B cell (primary cell): ENCODE measurements around the gene HTRA2.

ENCODE experiments used
- CTCF ChIP-seq: fragments of 200-600 bp; IDR thresholded peaks from one replicate; pipeline ENCODE4 v1.8.0; 2022; ENCODE audit warnings: antibody characterized with exemption, mild to moderate bottlenecking
- EZH2 ChIP-seq: IDR thresholded peaks from 2 replicates; pipeline ENCODE4 v1.6.1; 2012; ENCODE audit warnings: borderline replicate concordance, low read depth, mild to moderate bottlenecking, moderate library complexity, low read length; ENCODE audit not compliant: insufficient read depth, poor library complexity, severe bottlenecking

DNA sequence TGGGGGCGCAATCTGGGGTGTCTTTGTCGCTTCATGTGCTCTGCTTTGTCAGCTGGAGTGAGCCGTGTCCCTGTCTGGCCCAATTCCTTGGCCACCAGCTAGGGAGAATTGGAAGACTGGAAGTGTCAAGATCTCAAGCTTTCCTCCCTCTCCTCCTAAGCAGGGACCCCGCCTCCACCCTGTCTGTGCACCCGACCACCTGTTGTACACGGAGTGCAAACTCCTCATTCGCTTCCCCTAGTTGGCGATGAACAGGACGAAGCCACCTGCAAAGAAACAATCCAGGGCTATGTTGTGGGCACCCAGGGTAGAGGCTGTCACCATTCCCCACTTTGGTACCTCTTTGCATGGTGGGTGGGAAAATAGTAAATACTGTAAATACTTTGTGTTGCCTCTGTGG, 2.0 kb upstream of the HTRA2 start:
- TF ChIP-seq CTCF (no peak), EZH2 (no peak)
